Chondrocyte (in vitro differentiated cells): ENCODE data around the gene DDN. TPM values are rescaled to one million over a fixed set of nuclear protein-coding genes. Genes with fewer than 3 reads are reported as not detected.

ENCODE experiments used
- DNase-seq: peaks from one replicate; pipeline ENCODE4 v3.0.0; 2021; ENCODE audit warnings: mixed read lengths, low spot score
- H3K27ac Mint-ChIP-seq: one replicate; pipeline ENCODE4 v1.8.0; 2021; ENCODE audit warnings: mild to moderate bottlenecking, moderate library complexity, mixed read lengths; ENCODE audit not compliant: unreplicated experiment
- H3K27me3 Mint-ChIP-seq: 2 replicates; pipeline ENCODE4 v1.8.0; 2021; ENCODE audit warnings: low read depth, mixed read lengths
- H3K36me3 Mint-ChIP-seq: 2 replicates; pipeline ENCODE4 v1.8.0; 2021; ENCODE audit warnings: low read depth, mixed read lengths
- H3K4me1 Mint-ChIP-seq: 2 replicates; pipeline ENCODE4 v1.8.0; 2021; ENCODE audit warnings: low read depth, mild to moderate bottlenecking, mixed read lengths
- H3K4me3 Mint-ChIP-seq: one replicate; pipeline ENCODE4 v1.8.0; 2021; ENCODE audit warnings: mild to moderate bottlenecking, moderate library complexity, mixed read lengths; ENCODE audit not compliant: unreplicated experiment
- H3K9me3 Mint-ChIP-seq: 2 replicates; pipeline ENCODE4 v1.8.0; 2021; ENCODE audit warnings: low read depth, mixed read lengths
- total RNA-seq: library from RNA; stranded (reverse); gene quantifications from 3 replicates; pipeline ENCODE4 v1.2.1, GENCODE V29; 2021
- TF ChIP-seq, protein P1 (sequence below): fragments of 200-600 bp; sonication (generic); IDR thresholded peaks from 2 replicates; pipeline ENCODE4 v1.5.0; 2021; ENCODE audit warnings: antibody characterized with exemption, mild to moderate bottlenecking, moderate library complexity

DDN gene
- total RNA-seq, 1 donor from 2014 or later, result 0.72 TPM

GRCh38 chr12:48969833-48970701 lies 29.1 kb downstream of the DDN start:
- no peaks in the 10 kb centered on the region for H3K9me3 Mint-ChIP-seq
- H3K27me3 Mint-ChIP-seq, result peaks cover 43% of the 10 kb centered on the region
- H3K4me1 Mint-ChIP-seq, result peaks cover 19% of the 10 kb centered on the region
- H3K4me3 Mint-ChIP-seq, result peak overlapping the region; percentile 25
- H3K36me3 Mint-ChIP-seq, result no peaks in the 10 kb centered on the region
- TF ChIP-seq, protein P1, sequence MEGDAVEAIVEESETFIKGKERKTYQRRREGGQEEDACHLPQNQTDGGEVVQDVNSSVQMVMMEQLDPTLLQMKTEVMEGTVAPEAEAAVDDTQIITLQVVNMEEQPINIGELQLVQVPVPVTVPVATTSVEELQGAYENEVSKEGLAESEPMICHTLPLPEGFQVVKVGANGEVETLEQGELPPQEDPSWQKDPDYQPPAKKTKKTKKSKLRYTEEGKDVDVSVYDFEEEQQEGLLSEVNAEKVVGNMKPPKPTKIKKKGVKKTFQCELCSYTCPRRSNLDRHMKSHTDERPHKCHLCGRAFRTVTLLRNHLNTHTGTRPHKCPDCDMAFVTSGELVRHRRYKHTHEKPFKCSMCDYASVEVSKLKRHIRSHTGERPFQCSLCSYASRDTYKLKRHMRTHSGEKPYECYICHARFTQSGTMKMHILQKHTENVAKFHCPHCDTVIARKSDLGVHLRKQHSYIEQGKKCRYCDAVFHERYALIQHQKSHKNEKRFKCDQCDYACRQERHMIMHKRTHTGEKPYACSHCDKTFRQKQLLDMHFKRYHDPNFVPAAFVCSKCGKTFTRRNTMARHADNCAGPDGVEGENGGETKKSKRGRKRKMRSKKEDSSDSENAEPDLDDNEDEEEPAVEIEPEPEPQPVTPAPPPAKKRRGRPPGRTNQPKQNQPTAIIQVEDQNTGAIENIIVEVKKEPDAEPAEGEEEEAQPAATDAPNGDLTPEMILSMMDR, result peak; percentile 52
- DNase-seq, result no peak
- H3K27ac Mint-ChIP-seq, result no peak overlapping the region

GRCh38 chr12:48969160-48969771 lies 29.9 kb downstream of the DDN start:
- peaks cover 19% of the 10 kb centered on the region for H3K4me1 Mint-ChIP-seq
- no peaks in the 10 kb centered on the region for H3K9me3 Mint-ChIP-seq
- no peaks in the 10 kb centered on the region for H3K36me3 Mint-ChIP-seq
- TF ChIP-seq, protein P1, result no peak
- H3K27ac Mint-ChIP-seq, result no peak overlapping the region
- no peak overlapping the region for H3K4me3 Mint-ChIP-seq
- no peak for DNase-seq
- peaks cover 37% of the 10 kb centered on the region for H3K27me3 Mint-ChIP-seq

DNA sequence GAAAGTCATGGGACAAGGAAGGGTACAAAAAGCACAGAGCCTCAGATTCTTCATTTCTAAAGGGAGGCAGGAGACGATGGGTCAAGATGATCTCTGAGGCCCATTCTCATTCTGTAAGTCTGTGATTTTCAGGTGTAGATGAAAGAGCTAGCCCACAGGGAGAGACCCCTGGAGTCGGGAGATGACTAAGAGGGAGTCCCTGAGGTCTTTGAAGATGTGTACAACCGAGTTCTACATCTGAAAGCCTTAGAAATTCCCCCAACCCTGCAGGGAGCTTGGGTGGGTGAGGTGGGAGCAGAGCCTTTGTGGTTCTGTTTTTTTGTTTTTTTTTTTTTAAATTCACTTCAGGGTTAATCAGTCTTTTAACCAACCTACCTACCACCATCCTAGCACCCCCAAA lies 30.7 kb downstream of the DDN start:
- H3K27ac Mint-ChIP-seq, result no peak overlapping the region
- H3K36me3 Mint-ChIP-seq, result no peaks in the 10 kb centered on the region
- no peak for DNase-seq
- no peaks in the 10 kb centered on the region for H3K9me3 Mint-ChIP-seq
- TF ChIP-seq, protein P1, result no peak
- H3K27me3 Mint-ChIP-seq, result peaks cover 32% of the 10 kb centered on the region
- no peak overlapping the region for H3K4me3 Mint-ChIP-seq
- peaks cover 19% of the 10 kb centered on the region for H3K4me1 Mint-ChIP-seq

GRCh38 chr12:48967991-48968390 lies 31.2 kb downstream of the DDN start:
- Mint-ChIP-seq H3K9me3 (no peaks in the 10 kb centered on the region), H3K36me3 (no peaks in the 10 kb centered on the region), H3K4me3 (no peak overlapping the region), H3K27me3 (peaks cover 29% of the 10 kb centered on the region), H3K4me1 (peaks cover 19% of the 10 kb centered on the region), H3K27ac (no peak overlapping the region)
- TF ChIP-seq, protein P1, result no peak
- DNase-seq, result no peak

DNA sequence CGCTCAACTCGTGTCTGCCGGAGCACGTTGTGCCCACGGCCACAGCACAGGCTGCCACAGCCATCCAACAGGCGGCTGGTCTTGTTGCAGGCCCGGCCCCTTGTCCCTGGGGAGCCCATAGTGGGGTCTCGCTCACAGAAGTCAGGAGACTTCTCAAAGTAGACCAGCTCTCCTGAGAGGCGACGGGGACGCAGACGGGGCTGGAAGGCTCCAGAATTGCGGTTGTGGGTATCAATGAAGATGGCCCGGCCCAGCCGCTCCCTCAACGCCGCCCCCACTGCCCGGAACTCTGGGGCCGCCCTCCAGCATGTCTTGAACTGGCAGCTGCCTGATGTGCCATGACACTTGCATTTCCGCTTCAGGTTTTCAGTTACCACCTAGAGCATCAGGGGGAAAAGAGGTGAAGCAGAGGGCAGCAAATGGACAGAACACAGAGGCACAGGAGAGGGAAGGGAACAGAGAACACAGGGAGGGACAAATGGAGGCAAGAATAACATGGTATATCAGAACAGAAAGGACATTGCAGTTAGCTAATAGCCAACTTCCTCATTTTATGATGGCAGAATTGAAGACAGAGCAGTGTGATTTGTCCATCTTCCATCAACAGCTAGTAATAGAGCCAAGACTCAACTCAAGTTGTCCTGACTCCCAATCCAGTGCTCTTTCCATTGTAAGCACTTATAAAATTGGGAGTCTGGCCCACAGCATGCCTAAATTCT lies 32.8 kb downstream of the DDN start:
- Mint-ChIP-seq H3K4me3 (no peak overlapping the region), H3K27me3 (peaks cover 15% of the 10 kb centered on the region)
- DNase-seq, result no peak

More for the DNA sequence above, 32.8 kb downstream of the DDN start:
- Mint-ChIP-seq H3K9me3 (no peaks in the 10 kb centered on the region), H3K4me1 (peaks cover 14% of the 10 kb centered on the region), H3K27ac (no peak overlapping the region), H3K36me3 (no peaks in the 10 kb centered on the region)
- TF ChIP-seq, protein P1, result no peak
